Measurements from ENCODE around the gene UGGT2.
"Not testable (repeated sequence)": the region's sequence is repeated elsewhere in the genome, so short reads cannot be mapped to it uniquely, and the experiment has no call there.

UGGT2 gene

GRCh38 chr13:96053003-96053703, at the start of gene UGGT2:
Gene UGGT2 (minus strand): TSS chr13:96053401. CDS start chr13:96053312, 89 bp downstream.
- no peak for DNase-seq (ENCODE audit: low read depth in 3 of 3)

- no peak for DNase-seq (ENCODE audit: low read depth in 3 of 3)
These were observed 47.4 kb upstream of the UGGT2 start for GRCh38 chr13:96100457-96101220.

- DNase-seq (ENCODE audit: low read depth in 3 of 3) = no peak
These were observed 40.2 kb upstream of the UGGT2 start for GRCh38 chr13:96093296-96094006.

- DNase-seq (ENCODE audit: low read depth in 3 of 3) = no peak
These were observed 38.2 kb upstream of the UGGT2 start for GRCh38 chr13:96091164-96092117.

GRCh38 chr13:96090240-96091101, 37.3 kb upstream of the UGGT2 start:
- DNase-seq (ENCODE audit: low read depth in 3 of 3) = no peak

- DNase-seq (ENCODE audit: low read depth in 3 of 3) = no peak
These were observed 36.6 kb upstream of the UGGT2 start, which contains the start of gene HS6ST3 for GRCh38 chr13:96089749-96090239. Gene HS6ST3 (plus strand): TSS chr13:96090107.

- DNase-seq (ENCODE audit: low read depth in 3 of 3) = no peak
These were observed 35.9 kb upstream of the UGGT2 start for GRCh38 chr13:96089139-96089538.

- DNase-seq (ENCODE audit: low read depth in 3 of 3) = no peak
These were observed 33.5 kb upstream of the UGGT2 start for GRCh38 chr13:96086736-96087135.

- DNase-seq (ENCODE audit: low read depth in 3 of 3) = no peak
These were observed 29.4 kb upstream of the UGGT2 start for GRCh38 chr13:96082640-96083039.

GRCh38 chr13:96081888-96082287, 28.7 kb upstream of the UGGT2 start:
- DNase-seq (ENCODE audit: low read depth in 3 of 3) = no peak

GRCh38 chr13:96080676-96081075, 27.5 kb upstream of the UGGT2 start:
- DNase-seq (ENCODE audit: low read depth in 3 of 3) = no peak

GRCh38 chr13:96075953-96076543, 22.8 kb upstream of the UGGT2 start:
- DNase-seq (ENCODE audit: low read depth in 3 of 3) = no peak

- DNase-seq (ENCODE audit: low read depth in 3 of 3) = no peak
These were observed 19.2 kb upstream of the UGGT2 start for GRCh38 chr13:96072392-96072791.

GRCh38 chr13:96071504-96071903, 18.3 kb upstream of the UGGT2 start:
- DNase-seq (ENCODE audit: low read depth in 3 of 3) = no peak

GRCh38 chr13:96068729-96069128, 15.5 kb upstream of the UGGT2 start:
- no peak for DNase-seq (ENCODE audit: low read depth in 3 of 3)

- no peak for DNase-seq (ENCODE audit: low read depth in 3 of 3)
These were observed 12.6 kb upstream of the UGGT2 start for GRCh38 chr13:96065849-96066248.

GRCh38 chr13:96052656-96053002, 572 bp downstream of the UGGT2 start:
- DNase-seq (ENCODE audit: low read depth in 3 of 3) = no peak

- not testable (repeated sequence) for DNase-seq (ENCODE audit: low read depth in 3 of 3)
These were observed 1.3 kb downstream of the UGGT2 start for GRCh38 chr13:96051946-96052345.

- not testable (repeated sequence) for DNase-seq (ENCODE audit: low read depth in 3 of 3)
These were observed 1.7 kb downstream of the UGGT2 start for GRCh38 chr13:96051491-96051890.

- DNase-seq (ENCODE audit: low read depth in 3 of 3) = not testable (repeated sequence)
These were observed 2.2 kb downstream of the UGGT2 start for GRCh38 chr13:96050955-96051354.

Data from stimulated activated CD4-positive, alpha-beta T cell treated with anti-CD3 and anti-CD28 coated beads, TNF-alpha, amount 100 ng/mL, for 48 hours (primary cell).